Liver (tissue), 9 donors: ENCODE results near the gene SPATA31D4. TPM values are rescaled to one million over a fixed set of nuclear protein-coding genes. Genes with fewer than 3 reads are reported as not detected.

Experiments
- DNase-seq: peaks from one replicate; pipeline ENCODE4 v3.0.0-alpha.2; 2017; ENCODE audit warnings: low spot score
- H3K27ac ChIP-seq, 2 donors: one replicate each; pipeline ENCODE4 v1.7.0; 2013; ENCODE audit warnings: inconsistent platforms in 2 of 2, low read length in 2 of 2, control low read depth in 1 of 2, low read depth in 1 of 2, mild to moderate bottlenecking in 1 of 2
- H3K27me3 ChIP-seq, 4 donors: one replicate each; pipeline versions ENCODE4 v1.6.1 to v1.7.0; 2013; ENCODE audit warnings: low read length in 3 of 4, inconsistent platforms in 1 of 4, mild to moderate bottlenecking in 1 of 4, moderate library complexity in 1 of 4; ENCODE audit not compliant: control insufficient read depth in 4 of 4, insufficient read depth in 4 of 4
- H3K36me3 ChIP-seq, 4 donors: one replicate each; pipeline versions ENCODE4 v1.6.1 to v1.7.0; 2013; ENCODE audit warnings: low read length in 3 of 4, mild to moderate bottlenecking in 3 of 4, low read depth in 1 of 4, moderate library complexity in 1 of 4; ENCODE audit not compliant: control insufficient read depth in 4 of 4, insufficient read depth in 3 of 4
- H3K4me1 ChIP-seq, 4 donors: one replicate each; pipeline versions ENCODE4 v1.6.1 to v1.7.0; 2013; ENCODE audit warnings: low read length in 3 of 4, mild to moderate bottlenecking in 3 of 4, moderate library complexity in 1 of 4; ENCODE audit not compliant: control insufficient read depth in 4 of 4, insufficient read depth in 4 of 4
- H3K4me3 ChIP-seq, 3 donors: one replicate each; pipeline versions ENCODE4 v1.6.1 to v1.7.0; 2013; ENCODE audit warnings: low read length in 3 of 3, control low read depth in 1 of 3, low read depth in 1 of 3, mild to moderate bottlenecking in 1 of 3
- H3K9ac ChIP-seq, 2 donors: one replicate each; pipeline ENCODE4 v1.7.0; 2013; ENCODE audit warnings: low read length in 2 of 2, mild to moderate bottlenecking in 2 of 2, moderate library complexity in 2 of 2, control low read depth in 1 of 2, low read depth in 1 of 2
- H3K9me3 ChIP-seq, 4 donors: one replicate each; pipeline versions ENCODE4 v1.6.1 to v1.7.0; 2013; ENCODE audit warnings: low read length in 3 of 4; ENCODE audit not compliant: control insufficient read depth in 4 of 4
- EGR1 ChIP-seq, 2 donors: IDR thresholded peaks; 2 replicates each; pipeline ENCODE4 v1.6.1; 2016 to 2018; ENCODE audit warnings: antibody characterized with exemption in 2 of 2, low read depth in 2 of 2
- FOXA1 ChIP-seq: IDR thresholded peaks from 2 replicates; pipeline ENCODE4 v1.6.1; 2016; ENCODE audit warnings: antibody characterized with exemption
- FOXA2 ChIP-seq: IDR thresholded peaks from 2 replicates; pipeline ENCODE4 v1.6.1; 2016; ENCODE audit warnings: antibody characterized with exemption
- GABPA ChIP-seq, 2 donors: IDR thresholded peaks in 1 of 2; conservative IDR thresholded peaks in 1 of 2; 2 replicates each; pipeline ENCODE4 v1.6.1; 2016; ENCODE audit warnings: antibody characterized with exemption in 2 of 2, mild to moderate bottlenecking in 1 of 2, moderate library complexity in 1 of 2
- HNF4A ChIP-seq, 2 donors: conservative IDR thresholded peaks; 2 replicates each; pipeline ENCODE4 v1.6.1; 2016; ENCODE audit warnings: antibody characterized with exemption in 2 of 2, mild to moderate bottlenecking in 2 of 2
- HNF4G ChIP-seq: IDR thresholded peaks from 2 replicates; pipeline ENCODE4 v1.6.1; 2016; ENCODE audit warnings: antibody characterized with exemption
- JUND ChIP-seq, 2 donors: IDR thresholded peaks; 2 replicates each; pipeline ENCODE4 v1.6.1; 2016; ENCODE audit warnings: antibody characterized with exemption in 2 of 2
- RAD21 ChIP-seq, 2 donors: IDR thresholded peaks; 2 replicates each; pipeline ENCODE4 v1.6.1; 2016; ENCODE audit warnings: antibody characterized with exemption in 2 of 2, mild to moderate bottlenecking in 2 of 2
- RXRA ChIP-seq, 2 donors: IDR thresholded peaks; 2 replicates each; pipeline ENCODE4 v1.6.1; 2017 to 2018; ENCODE audit warnings: antibody characterized with exemption in 2 of 2, mild to moderate bottlenecking in 1 of 2
- SP1 ChIP-seq: IDR thresholded peaks from 2 replicates; pipeline ENCODE4 v1.6.1; 2018; ENCODE audit warnings: antibody characterized with exemption, mild to moderate bottlenecking
- TAF1 ChIP-seq: conservative IDR thresholded peaks from 2 replicates; pipeline ENCODE4 v1.6.1; 2016; ENCODE audit warnings: antibody characterized with exemption, mild to moderate bottlenecking
- YY1 ChIP-seq: IDR thresholded peaks from 2 replicates; pipeline ENCODE4 v1.6.1; 2016; ENCODE audit warnings: antibody characterized with exemption, mild to moderate bottlenecking
- WGBS: extraction: QIAGEN DNeasy Blood & Tissue Kit; methylation state at CpG from one replicate; pipeline ENCODE4 v1.1.7; 2013; 5-methylcytosine and 5-hydroxymethylcytosine counted together
- polyA plus RNA-seq, 2 donors: library from polyadenylated mRNA; stranded (reverse) in 1 of 2; unstranded in 1 of 2; fragments of 200-250 nt in 1 of 2; fragments of >200 nt in 1 of 2; fragmentation: Nextera tagmentation in 1 of 2; extraction: Ambion mirVana in 1 of 2; gene quantifications; one replicate each; pipeline versions ENCODE4 v1.2.1 to v1.2.3, GENCODE V29; 2013 to 2015
- total RNA-seq, 2 donors: library from RNA; depleted of rRNA; stranded (reverse); fragments of >200 nt; gene quantifications; one replicate each; pipeline ENCODE4 v1.2.3, GENCODE V29; 2014
- TF ChIP-seq, protein P1 (sequence below): IDR thresholded peaks from 2 replicates; pipeline ENCODE4 v1.6.1; 2016; ENCODE audit warnings: antibody characterized with exemption
- TF ChIP-seq, protein P2 (sequence below): IDR thresholded peaks from 2 replicates; pipeline ENCODE4 v1.6.1; 2016; ENCODE audit warnings: antibody characterized with exemption
- TF ChIP-seq, protein P3 (sequence below): IDR thresholded peaks from 2 replicates; pipeline ENCODE4 v1.6.1; 2016; ENCODE audit warnings: antibody characterized with exemption, mild to moderate bottlenecking
- TF ChIP-seq, protein P4 (sequence below): fragments of 150-350 bp; IDR thresholded peaks from 2 replicates; pipeline ENCODE4 v1.5.1; 2017; ENCODE audit warnings: improper control_type of control experiment, low read depth, low read length; ENCODE audit not compliant: missing input control
- TF ChIP-seq, protein P5 (sequence below): IDR thresholded peaks from 2 replicates; pipeline ENCODE4 v1.6.1; 2016; ENCODE audit warnings: antibody characterized with exemption
- donor health status: healthy.
- donor health status: healthy.
- donor health status: healthy.
- donor health status: healthy.
- donor health status: healthy.

The SPATA31D4 gene
- total and polyA plus RNA-seq, 4 donors, result not detected

DNA sequence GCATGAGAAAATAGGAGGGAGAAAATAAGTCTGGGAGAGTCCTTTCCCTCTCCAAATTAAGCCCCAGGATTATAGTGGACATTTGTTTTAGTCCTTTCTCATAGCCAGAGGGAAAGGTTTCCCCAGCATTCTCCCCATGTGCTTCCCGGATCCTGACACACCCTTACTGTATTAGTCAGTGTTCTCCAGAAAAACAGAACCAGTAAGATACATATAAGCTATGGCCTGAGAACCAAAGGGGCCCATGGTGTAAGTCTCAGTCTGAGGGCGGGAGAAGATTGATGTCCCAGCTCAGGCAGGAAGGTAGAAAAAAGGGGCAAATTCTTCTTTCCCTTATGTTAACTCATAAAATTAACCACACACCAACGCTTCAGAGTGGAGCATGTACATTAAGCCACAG is 25.6 kb upstream of the SPATA31D4 start:
- no peaks in the 10 kb centered on the region for H3K9me3 ChIP-seq
- no peak for TF ChIP-seq HNF4G
- TF ChIP-seq, protein P1, sequence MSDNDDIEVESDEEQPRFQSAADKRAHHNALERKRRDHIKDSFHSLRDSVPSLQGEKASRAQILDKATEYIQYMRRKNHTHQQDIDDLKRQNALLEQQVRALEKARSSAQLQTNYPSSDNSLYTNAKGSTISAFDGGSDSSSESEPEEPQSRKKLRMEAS, result no peak
- TF ChIP-seq, protein P2, sequence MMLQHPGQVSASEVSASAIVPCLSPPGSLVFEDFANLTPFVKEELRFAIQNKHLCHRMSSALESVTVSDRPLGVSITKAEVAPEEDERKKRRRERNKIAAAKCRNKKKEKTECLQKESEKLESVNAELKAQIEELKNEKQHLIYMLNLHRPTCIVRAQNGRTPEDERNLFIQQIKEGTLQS, result no peak
- no peak for TF ChIP-seq EGR1 (IDR thresholded peaks at IDR 0.05; ENCODE audit: low read depth in 2 of 2)
- no peak for TF ChIP-seq HNF4A (conservative IDR thresholded peaks at IDR 0.05)
- no peak for TF ChIP-seq RXRA (IDR thresholded peaks at IDR 0.05)
- no peak for TF ChIP-seq YY1
- no peak for TF ChIP-seq FOXA2
- no peak for TF ChIP-seq SP1
- TF ChIP-seq, protein P3, sequence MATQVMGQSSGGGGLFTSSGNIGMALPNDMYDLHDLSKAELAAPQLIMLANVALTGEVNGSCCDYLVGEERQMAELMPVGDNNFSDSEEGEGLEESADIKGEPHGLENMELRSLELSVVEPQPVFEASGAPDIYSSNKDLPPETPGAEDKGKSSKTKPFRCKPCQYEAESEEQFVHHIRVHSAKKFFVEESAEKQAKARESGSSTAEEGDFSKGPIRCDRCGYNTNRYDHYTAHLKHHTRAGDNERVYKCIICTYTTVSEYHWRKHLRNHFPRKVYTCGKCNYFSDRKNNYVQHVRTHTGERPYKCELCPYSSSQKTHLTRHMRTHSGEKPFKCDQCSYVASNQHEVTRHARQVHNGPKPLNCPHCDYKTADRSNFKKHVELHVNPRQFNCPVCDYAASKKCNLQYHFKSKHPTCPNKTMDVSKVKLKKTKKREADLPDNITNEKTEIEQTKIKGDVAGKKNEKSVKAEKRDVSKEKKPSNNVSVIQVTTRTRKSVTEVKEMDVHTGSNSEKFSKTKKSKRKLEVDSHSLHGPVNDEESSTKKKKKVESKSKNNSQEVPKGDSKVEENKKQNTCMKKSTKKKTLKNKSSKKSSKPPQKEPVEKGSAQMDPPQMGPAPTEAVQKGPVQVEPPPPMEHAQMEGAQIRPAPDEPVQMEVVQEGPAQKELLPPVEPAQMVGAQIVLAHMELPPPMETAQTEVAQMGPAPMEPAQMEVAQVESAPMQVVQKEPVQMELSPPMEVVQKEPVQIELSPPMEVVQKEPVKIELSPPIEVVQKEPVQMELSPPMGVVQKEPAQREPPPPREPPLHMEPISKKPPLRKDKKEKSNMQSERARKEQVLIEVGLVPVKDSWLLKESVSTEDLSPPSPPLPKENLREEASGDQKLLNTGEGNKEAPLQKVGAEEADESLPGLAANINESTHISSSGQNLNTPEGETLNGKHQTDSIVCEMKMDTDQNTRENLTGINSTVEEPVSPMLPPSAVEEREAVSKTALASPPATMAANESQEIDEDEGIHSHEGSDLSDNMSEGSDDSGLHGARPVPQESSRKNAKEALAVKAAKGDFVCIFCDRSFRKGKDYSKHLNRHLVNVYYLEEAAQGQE, result no peak
- TF ChIP-seq JUND (IDR thresholded peaks at IDR 0.05), result no peak
- TF ChIP-seq FOXA1, result no peak
- TF ChIP-seq, protein P4, sequence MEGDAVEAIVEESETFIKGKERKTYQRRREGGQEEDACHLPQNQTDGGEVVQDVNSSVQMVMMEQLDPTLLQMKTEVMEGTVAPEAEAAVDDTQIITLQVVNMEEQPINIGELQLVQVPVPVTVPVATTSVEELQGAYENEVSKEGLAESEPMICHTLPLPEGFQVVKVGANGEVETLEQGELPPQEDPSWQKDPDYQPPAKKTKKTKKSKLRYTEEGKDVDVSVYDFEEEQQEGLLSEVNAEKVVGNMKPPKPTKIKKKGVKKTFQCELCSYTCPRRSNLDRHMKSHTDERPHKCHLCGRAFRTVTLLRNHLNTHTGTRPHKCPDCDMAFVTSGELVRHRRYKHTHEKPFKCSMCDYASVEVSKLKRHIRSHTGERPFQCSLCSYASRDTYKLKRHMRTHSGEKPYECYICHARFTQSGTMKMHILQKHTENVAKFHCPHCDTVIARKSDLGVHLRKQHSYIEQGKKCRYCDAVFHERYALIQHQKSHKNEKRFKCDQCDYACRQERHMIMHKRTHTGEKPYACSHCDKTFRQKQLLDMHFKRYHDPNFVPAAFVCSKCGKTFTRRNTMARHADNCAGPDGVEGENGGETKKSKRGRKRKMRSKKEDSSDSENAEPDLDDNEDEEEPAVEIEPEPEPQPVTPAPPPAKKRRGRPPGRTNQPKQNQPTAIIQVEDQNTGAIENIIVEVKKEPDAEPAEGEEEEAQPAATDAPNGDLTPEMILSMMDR, result no peak
- no peak for DNase-seq
- H3K27me3 ChIP-seq, result no peaks in the 10 kb centered on the region
- no peaks in the 10 kb centered on the region for H3K4me1 ChIP-seq
- 90% methylated on average over 3 of the region's 3 CpGs for WGBS
- no peak overlapping the region for H3K27ac ChIP-seq
- H3K36me3 ChIP-seq, result no peaks in the 10 kb centered on the region
- no peak overlapping the region for H3K9ac ChIP-seq
- H3K4me3 ChIP-seq, result no peak overlapping the region

DNA sequence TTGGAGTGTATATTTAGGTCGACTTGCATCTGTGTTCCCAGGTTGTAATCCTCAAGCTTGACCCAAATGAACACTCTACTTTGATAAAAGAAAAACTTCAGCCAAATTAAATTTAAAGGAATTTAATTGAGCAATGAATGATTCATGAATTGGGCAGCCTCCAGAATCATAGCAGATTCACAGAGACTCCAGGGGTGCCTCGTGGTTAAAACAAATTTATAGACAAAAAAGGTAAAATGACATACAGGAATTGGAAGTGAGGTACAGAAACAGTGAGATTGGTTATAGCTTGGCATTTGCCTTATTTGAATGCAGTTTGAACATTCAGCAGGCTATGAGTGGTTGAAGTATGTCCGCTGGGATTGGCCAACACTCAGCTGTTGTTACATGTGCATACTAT is 21.6 kb upstream of the SPATA31D4 start:
- no peak for DNase-seq
- no peak overlapping the region for H3K4me3 ChIP-seq
- 82% methylated on average over 3 of the region's 3 CpGs for WGBS
- H3K27me3 ChIP-seq, result no peaks in the 10 kb centered on the region
- TF ChIP-seq SP1 (no peak), FOXA2 (no peak), RAD21 (IDR thresholded peaks at IDR 0.05) (no peak), EGR1 (IDR thresholded peaks at IDR 0.05; ENCODE audit: low read depth in 2 of 2) (no peak), TAF1 (no peak), RXRA (IDR thresholded peaks at IDR 0.05) (no peak), HNF4A (conservative IDR thresholded peaks at IDR 0.05) (no peak), HNF4G (no peak), GABPA (IDR thresholded peaks at IDR 0.05 in 1 of 2, conservative IDR thresholded peaks at IDR 0.05 in 1 of 2) (no peak), FOXA1 (no peak), YY1 (no peak)
- TF ChIP-seq, protein P5, sequence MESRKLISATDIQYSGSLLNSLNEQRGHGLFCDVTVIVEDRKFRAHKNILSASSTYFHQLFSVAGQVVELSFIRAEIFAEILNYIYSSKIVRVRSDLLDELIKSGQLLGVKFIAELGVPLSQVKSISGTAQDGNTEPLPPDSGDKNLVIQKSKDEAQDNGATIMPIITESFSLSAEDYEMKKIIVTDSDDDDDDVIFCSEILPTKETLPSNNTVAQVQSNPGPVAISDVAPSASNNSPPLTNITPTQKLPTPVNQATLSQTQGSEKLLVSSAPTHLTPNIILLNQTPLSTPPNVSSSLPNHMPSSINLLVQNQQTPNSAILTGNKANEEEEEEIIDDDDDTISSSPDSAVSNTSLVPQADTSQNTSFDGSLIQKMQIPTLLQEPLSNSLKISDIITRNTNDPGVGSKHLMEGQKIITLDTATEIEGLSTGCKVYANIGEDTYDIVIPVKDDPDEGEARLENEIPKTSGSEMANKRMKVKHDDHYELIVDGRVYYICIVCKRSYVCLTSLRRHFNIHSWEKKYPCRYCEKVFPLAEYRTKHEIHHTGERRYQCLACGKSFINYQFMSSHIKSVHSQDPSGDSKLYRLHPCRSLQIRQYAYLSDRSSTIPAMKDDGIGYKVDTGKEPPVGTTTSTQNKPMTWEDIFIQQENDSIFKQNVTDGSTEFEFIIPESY, result no peak
- TF ChIP-seq, protein P4, result no peak
- TF ChIP-seq, protein P3, result no peak
- TF ChIP-seq, protein P2, result no peak
- H3K27ac ChIP-seq, result no peak overlapping the region
- H3K4me1 ChIP-seq, result peaks cover 0 to 2% (median 1%) of the 10 kb centered on the region in 4 donors
- H3K9me3 ChIP-seq, result no peaks in the 10 kb centered on the region
- H3K9ac ChIP-seq, result no peak overlapping the region
- H3K36me3 ChIP-seq, result no peaks in the 10 kb centered on the region
